RPMI8226 (cell line): Measurements from ENCODE around the gene IGF1.
"Not testable (repeated sequence)": the region's sequence is repeated elsewhere in the genome, so short reads cannot be mapped to it uniquely, and the experiment has no call there.

Experiments used
- DNase-seq: peaks from one replicate; pipeline ENCODE4 v3.0.0-alpha.2; 2015

The IGF1 gene

DNA sequence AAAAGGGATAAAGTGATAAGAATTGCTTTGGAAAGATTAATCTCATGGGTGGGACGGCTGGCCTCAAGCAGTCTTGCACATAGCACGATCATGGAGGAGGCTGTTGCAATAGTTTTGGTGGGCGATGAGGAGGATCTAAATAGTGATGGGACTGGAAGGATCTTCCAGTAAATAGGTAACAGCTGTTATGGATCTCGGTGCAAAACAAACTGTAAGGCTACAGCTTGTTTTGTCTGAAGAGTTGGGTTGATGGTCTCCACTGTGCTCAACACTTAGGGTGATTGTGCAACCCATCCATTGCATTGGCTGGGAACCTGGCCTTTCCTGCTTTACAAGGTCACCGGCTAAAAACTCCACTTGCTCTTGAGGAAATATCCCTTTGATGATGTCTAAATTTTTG lies 21.0 kb downstream of the IGF1 start:
- DNase-seq, result no peak

DNA sequence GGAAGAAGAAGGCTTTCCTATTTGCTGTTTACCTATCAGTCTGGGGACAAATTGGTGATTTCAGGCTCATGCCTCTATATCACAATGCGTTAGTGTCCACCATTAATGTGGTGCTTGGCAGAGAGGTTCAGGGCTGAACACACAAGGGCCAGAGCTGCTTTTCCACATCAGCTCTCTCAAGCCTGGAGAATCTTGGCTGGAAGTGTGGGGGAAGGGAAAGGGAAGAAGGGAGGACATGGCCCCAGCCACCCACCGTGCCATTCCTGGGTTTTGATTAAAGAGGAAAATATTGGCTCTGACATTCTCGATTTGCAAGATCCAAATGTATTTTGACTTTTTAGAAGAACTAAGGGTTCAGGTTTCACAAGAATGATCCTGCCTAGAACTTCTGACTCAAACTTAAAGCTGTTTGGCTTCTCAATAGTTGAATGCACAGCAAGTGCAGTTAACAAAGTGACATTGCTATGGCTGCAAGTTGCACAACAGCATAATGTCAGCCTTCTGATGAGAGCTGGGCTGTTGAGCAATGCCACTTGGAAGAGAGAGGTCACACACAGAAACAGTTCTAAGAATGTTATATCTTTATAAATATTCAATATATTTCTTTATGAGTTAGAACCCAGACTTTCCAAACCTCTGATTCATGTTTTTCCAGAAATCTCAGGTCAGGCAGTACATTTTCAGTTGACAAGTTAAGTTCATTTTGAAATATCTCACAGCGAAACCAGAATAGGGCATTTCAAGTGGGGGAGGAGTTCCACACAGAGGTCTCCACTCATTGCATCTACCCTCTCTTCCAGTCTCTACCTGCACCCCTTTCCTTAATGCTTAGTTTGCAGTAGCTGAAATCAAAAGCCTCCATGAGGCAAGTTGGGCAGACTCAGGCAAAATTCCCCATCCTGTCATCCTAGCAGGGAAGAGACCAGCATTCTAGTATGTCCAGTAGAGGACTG lies 25.3 kb downstream of the IGF1 start:
- DNase-seq, result no peak

DNA sequence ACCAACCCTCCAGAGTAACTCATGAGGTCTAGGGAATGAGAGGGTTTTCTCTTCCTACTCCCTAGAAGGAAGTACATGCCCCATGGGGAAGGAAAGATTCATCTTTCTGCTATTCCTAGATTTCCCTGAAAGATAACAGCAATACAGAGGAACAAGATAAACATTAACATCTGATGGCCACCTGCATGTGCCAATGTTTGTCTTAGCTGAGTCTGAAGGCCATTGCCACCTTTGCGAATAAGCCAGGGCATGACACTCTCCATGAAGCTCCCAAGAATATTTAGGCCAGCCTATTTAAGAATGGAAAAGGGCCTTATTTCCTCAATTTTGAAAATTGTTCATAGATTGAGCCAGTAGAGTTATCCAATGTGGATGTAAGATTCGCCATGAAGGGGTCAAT lies 26.0 kb downstream of the IGF1 start:
- no peak for DNase-seq

DNA sequence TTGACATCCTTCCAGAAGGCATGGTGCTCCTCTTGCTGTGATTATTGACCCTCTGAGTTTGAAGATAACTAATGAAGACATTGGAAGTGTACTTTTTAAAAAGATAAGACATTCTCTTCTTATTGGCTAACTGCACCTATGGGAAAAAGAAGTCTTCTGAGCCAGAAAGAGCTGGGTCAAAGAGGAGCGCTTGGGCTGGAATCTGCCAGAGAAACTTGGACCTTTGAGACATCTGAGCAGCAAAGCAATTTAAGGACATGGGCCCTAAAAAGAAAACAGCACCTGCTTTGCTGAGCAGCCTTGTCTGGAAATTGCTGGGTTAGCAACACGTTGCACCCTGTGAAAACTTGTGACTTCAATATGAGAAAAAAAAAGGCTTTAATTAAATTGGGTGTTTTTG lies 27.8 kb downstream of the IGF1 start:
- DNase-seq, result no peak

DNA sequence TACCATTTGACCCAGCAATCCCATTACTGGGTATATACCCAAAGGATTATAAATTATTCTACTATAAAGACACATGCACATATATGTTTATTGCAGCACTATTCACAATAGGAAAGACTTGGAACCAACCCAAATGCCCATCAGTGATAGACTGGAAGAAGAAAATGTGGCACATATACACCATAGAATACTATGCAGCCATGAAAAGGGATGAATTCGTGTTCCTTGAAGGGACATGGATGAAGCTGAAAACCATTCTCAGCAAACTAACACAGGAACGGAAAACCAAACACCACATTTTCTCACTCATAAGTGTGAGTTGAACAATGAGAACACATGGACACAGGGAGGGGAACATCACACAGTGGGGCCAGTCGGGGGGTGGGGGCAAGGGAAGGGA lies 31.3 kb downstream of the IGF1 start:
- DNase-seq, result not testable (repeated sequence)

DNA sequence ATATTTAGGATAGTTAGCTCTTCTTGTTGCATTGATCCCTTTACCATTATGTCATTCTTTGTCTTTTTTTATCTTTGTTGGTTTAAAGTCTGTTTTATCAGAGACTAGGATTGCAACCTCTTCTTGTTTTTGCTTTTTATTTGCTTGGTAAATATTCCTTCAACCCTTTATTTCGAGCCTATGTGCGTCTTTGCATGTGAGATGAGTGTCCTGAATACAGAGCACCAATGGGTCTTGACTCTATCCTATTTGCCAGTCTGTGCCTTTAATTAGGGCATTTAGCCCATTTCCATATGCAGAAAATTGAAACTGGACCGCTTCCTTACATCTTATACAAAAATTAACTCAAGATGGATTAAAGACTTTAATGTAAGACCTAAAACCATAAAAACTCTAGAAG lies 32.9 kb downstream of the IGF1 start:
- not testable (repeated sequence) for DNase-seq

DNA sequence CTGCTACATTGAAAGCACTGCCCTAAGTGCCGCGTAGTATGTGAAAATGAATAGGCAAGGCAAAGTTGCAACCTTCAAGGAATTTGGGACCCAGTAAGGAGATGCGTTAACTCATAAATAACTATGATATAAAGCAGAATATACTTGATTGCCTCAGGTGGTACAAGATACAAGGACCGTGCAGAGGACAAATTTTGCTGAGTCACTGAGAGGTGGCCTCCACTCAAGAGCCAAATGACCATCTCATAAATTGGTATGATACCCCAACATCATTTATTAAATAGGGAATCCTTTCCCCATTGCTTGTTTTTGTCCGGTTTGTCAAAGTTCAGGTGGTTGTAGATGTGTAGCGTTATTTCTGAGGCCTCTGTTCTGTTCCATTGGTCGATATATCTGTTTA lies 35.7 kb downstream of the IGF1 start:
- DNase-seq, result no peak

DNA sequence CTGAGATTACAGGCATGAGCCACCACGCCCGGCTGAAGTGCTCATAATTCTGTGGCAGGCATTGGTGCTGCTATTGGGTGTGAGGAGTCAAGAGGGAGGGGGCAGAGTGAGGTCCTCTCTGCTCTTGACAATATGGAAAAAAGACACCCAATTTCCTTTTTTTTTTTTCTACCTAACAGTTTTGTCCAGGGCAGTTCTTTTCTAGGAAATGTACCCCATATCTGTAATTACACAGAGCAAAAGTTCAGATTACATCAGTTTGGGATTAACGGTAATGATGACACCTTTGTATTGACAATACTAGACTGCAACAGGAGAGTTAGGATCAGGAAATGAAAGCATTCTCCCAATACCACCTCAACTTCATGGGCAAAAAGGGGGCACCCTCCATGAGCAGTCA lies 36.3 kb downstream of the IGF1 start:
- DNase-seq, result no peak

DNA sequence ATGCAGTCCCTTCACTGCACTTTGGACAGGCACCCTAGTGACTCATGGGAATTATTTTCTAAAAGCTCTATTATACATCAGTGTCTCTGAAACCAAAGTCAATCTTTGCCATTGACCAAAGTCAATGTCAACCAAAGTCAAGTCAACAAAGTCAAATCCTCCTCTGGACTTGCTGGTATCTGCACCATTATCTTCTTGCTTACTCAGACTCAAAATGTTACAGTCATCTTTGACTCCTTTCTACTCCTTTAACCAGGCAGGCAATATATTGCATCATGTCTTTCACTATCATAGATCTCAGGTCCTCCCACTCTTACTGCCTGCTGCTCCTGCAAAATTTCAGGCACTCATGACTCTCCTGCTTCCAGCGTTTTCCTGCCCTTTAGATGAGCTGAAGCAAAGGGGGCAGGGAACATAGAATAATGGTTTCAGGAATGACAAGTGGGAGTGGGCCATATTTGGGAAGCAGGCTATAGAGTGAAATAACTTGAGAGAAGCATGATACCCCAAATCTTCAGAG lies 39.2 kb downstream of the IGF1 start:
- no peak for DNase-seq

DNA sequence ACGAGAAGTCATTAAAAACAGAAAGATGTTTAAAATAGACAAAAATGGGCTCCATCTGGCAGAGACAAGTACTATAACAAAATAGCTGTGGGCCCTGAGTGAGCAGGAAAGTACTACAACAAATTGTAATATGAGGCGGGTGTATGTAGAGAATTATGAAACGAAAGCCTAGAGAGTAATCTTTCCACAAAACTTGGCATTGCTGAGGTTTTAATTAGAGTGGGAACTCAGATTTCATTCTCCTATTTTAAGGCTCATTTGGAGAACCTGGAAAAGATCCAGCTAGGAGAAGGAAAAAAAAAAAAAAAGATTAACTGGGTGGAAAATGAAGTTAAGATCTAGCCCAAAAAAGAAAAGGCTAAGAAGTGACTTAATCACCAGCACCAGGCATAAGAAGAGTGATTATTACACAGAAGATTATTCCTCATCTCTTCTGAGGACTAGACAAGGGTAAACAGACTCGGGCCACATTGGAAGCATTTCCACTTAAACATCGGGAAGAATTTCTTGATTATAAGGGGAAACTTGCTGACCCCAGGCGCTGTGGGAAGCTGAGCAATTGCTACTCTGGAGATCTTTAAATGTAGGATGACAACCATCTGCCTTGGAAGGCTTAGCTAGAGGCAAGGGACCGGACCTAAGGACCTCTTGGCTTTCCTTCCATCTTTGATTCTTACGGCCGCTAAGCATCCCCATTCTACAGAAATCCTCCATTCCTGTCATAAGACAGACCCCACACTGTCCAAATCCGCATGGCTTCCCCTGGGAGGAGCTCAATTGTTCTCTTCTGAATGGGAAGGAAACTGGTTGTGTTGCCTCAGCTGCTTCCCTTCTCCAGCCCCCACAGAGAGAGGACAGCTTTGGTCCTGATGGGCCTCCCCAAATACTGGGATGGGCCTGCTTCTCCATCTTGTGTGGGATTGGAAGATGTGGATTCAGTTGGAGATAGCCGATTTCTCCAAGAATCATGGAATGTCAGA lies 40.6 kb downstream of the IGF1 start:
- DNase-seq, result no peak

DNA sequence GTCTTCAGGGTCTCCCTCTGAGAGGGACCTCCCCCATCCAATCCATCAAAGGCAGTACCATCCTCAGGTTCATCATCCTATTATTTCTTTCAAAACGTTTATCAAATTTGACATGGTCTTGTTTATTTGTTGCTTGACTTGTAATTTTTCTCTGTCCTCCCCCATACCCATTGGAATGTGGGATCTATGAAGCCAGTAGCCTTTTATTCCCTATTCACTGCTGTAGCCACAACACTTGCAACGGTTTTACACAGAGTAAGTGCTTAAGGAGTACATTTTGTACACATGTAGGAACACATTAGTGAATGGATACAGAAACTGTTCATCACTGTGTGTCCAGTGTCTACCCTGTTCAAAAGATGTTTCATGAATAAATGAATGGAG lies 41.5 kb downstream of the IGF1 start:
- no peak for DNase-seq

DNA sequence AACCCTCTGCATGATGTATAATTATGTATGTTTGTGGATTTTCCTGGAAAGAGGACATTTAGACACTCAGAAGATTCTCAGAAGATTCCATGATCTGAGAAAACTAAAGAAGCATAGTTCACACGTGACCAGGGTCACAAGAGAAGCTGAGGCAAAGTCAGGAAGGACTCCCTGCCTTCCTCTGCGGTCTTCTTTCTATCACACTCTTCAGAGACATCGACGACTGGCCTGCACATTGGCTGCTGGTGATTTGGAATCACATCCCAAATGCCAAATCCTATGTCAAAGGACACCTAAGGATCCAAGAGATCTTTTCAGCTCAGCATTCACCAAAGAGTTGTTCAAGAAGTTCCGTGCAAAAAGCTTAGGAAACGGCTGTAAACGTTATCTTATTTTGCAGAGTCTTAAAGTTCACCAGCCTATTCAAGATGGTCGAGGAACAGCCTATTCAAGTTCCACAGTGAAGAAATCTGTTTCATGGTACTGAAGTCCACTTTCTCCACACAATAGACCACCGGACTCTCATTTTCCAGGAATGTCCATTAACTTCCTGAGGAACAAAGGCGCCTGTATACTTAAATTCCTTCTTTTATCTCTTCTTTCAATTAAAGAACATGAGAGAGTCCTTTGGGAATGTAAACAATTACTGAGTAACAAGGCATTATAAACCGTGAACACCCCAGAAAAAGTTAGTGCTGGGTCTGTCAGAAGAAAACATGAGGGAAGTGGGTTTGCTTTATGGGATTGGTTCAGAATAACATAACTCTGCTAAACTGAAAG lies 42.1 kb downstream of the IGF1 start:
- DNase-seq, result no peak

DNA sequence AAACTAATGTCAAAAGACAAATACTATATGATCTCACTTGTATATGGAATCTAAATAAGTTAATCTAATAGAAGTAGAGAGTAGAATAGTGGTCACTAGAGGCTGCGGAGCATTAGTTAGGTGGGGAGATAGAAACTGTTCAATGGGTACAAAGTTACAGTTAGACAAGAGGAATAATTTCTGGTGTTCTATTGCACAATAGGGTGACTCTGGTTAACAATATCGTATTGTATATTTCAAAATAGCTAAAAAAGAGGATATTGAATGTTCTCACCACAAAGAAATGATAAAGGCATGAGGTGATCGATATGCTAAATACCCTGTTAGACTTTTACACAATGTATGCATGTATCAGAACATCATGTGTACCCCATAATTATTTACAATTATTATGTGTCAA lies 42.9 kb downstream of the IGF1 start:
- DNase-seq, result no peak

DNA sequence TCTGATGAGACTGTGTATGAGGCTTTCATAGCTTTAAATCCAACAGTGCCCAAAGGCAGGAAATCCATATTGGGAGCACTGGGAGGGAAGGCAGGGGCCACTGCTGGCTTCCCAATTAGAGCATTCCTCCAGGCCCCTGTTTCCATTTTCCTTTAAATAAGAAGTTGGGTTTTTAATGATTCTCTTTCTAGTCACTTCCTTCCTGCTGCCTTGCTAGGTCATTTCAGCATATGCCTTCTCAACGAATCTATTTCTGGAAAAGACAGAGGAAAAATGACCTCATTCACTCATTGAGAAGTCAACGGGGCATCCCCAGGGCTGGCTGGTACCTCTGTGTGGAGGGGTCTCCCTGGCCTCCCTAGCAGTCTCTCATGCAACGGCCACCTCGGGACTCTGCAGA lies 43.5 kb downstream of the IGF1 start:
- no peak for DNase-seq

DNA sequence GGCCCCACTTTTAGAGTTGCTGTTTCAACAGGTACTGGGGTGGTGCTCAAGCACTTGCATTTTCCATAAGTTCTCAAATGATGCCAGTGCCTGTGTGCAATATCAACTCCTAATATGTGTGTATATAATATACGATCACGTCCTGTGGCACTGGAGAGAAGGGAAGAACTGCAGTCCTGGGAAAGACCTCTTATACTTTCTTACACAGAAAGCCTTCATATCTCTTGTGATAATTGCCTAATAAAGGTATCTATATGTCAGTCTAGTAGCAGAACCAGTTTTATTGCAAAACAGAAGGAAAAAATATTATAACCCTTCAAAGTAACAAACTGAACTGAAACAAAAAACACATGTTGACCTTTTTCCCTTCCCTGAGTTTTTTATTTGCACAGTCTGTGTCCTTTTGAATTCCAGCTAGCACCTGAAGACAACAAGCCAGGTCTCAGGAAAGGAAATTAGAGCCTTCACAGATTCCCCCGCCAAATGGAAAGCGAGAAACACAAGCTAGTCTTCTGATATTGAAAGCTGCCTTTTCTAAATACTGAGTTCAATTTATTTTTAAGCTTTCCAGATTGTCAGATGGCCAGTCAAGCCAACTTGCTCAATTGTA lies 44.4 kb downstream of the IGF1 start:
- DNase-seq, result no peak

DNA sequence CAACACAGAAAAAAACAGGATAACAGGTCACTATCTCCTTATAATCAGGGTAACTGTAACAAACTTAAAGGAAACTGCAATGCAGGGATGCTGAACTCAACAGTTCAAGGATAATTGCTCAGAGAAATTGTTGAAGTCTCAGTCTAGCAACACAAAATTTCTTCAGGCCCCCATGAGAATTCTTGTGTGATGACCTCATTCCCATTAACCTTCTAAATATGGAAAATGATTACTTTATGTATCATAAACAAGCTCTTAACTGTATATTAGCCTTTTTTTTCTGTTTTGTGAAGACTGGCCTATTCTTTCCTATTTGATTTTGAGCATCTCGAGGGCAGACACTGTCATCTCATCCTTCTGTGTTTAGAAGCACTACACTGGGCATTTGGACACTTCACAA lies 47.1 kb downstream of the IGF1 start:
- no peak for DNase-seq

DNA sequence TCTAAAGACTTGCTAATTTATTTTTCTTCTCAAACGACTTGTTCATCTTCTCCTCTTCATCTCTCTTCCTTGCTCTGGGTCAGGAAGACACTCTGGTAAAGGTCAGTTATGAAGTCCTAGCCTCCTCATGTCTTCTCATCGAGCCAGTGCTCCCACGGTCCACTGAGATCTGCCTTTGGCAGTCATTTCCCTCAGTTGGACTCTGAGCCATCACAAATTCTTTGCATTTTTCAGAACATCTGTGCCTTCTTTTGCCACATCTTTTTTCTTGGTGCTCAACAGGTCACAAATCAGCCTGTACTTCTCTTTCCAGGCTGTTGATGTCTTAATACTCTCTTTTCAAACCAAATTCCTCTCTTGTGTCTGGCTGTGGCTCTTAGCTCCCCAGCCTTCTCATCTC lies 49.7 kb downstream of the IGF1 start:
- no peak for DNase-seq

DNA sequence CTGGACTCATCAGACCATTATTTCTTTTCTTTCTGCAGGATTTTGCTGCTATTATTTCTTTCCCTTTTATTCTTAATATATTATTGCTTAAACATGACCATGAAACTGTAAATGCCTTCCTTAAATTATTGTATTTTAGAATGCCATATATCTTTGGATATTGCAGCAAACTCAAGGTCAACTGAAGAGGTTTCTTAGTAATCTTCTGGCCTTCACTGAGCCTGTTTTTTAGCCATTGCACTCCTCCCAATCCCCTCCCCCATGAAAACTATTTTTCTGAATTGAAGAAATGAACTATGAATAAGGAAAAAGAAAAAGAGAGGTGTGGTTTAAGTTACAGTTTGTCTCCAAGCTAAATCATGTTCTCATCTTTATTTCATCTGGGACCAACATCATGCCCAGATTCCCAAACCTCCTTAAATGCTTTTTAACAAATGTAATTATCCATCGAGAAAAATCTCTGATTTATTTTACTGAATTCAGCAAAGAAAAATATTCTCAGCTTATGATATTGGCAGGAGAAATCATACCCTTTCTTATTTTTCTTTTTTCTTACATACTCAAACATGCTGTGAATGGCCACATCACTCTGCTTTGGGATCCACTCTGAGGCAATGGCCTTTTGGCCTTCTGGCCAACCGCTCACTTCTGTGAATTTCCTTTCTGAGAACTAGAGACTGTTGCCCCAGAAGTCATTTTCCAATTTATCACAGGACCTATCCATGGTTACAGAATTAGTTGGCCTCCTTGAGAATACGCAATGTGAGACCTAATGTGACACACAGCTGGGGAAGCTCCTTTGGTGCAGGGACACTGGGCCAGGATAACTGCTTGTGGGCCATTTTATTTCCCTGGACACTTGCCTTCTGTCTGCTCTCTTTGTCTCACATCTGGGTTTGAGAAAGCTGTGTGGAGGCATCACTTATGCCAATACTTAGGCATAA lies 50.9 kb downstream of the IGF1 start:
- no peak for DNase-seq

DNA sequence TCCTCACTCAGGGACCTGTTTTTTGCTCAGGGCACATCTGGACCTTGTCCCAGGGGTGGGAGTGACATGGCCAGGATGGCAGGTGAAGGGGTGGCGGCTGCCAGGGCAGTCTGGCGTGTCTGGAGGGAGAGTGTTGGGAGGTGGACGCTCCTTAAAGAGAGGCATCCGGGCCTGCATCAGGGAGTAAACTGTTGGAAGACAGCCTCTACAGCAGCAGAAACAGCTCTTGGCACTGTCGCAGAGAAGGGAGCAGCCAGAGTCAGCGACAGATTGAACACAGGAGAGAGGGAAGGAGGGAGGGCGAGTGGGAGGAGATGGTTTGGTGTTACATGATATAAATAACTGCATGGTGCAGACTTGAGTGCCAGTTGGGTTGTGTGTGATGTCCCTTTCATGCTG lies 52.8 kb downstream of the IGF1 start:
- no peak for DNase-seq

DNA sequence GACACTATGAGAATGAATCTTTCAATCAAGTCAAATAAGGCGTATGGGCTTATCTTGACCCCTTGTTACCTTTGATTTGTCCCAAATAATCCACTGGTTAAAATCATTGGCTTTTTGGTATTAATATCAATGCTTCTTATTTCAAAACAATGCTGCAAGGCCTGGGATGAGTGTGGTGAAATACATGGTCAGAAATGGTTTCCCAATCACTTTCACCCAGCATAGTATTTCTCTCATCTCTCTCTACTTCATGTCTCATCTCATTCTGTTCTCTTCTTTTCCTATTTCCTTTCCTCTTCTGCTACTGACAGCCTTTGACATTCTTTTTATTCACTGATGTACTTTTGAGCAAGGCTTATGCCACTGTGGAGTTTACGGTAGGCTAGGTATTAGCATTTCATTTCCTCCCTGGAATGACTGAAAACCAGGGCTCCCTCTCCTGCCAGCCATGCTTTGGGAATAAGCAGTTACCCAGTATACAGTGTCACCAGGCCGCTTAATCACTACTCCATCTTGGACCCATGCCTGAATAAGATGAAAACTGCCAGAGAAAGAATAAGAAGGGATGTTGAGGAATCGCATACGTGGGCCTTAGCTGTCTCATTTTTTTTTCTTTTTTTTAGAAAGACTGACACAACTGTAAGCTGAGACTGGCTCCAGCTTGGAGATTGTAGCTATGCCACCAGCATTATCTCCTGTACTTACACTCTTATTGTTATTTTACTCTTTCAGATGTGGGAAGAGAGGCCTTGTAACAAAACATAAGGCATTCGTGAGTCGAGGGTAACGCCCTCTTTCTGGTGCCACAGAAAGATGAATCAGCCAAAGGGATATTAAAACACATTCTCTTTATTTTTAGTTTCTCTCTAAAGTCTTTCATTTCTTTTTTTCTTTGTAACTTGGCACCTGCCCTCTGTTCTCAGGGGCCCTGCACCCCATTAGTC lies 53.5 kb downstream of the IGF1 start:
- no peak for DNase-seq
